Measurements from ENCODE around the gene CCDC183. TPM values are rescaled to one million over a fixed set of nuclear protein-coding genes. Genes with fewer than 3 reads are reported as not detected.
"Not testable (repeated sequence)": the region's sequence is repeated elsewhere in the genome, so short reads cannot be mapped to it uniquely, and the experiment has no call there.

CCDC183 gene
- total RNA-seq, 4 donors from 2014 or later, result 1.4 to 3.4 (median 2.0) TPM; not detected in 1

DNA sequence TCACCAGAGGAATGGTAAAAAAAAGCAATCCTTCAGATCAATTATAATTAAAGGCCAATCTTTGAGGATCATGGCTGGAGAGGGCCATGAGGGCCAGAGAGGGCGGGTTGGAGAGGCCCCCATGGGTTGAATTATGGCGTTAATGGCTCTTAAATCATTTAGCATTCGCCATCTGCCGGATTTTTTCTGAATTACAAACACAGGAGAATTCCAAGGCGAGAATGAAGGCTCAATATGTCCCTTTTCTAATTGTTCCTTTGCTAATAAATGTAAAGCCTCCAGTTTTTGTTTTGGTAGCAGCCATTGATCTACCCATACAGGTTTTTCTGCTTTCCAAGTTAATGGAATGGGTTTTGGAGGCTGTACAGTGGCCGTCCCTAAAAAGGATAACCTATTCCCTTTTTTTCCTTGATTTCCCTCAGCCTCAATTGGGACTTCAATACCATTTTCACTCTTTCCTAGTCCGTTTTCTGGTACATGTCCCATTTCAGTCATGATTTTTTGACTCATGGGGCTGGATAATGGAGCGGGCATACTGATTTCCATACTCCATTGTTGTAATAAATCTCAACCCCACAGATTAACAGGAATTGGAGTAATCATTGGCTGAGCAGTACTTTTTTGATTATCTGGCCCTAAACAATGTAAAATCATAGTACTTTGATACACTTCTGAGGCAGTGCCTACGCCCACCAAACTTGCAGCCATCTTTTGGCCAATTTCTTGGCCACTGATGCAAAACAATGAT lies 11.7 kb upstream of the CCDC183 start:
- ATAC-seq, result no peak
- peaks cover 0 to 9% (median 0%) of the 10 kb centered on the region in 3 donors for H3K4me1 ChIP-seq
- H3K4me3 ChIP-seq, result no peak overlapping the region
- no peaks in the 10 kb centered on the region for H3K9me3 ChIP-seq
- no peak for TF ChIP-seq POLR2A (IDR thresholded peaks at IDR 0.05)
- TF ChIP-seq POLR2AphosphoS5 (IDR thresholded peaks at IDR 0.05), result no peak
- TF ChIP-seq EP300 (IDR thresholded peaks at IDR 0.05), result no peak
- TF ChIP-seq, protein P1, sequence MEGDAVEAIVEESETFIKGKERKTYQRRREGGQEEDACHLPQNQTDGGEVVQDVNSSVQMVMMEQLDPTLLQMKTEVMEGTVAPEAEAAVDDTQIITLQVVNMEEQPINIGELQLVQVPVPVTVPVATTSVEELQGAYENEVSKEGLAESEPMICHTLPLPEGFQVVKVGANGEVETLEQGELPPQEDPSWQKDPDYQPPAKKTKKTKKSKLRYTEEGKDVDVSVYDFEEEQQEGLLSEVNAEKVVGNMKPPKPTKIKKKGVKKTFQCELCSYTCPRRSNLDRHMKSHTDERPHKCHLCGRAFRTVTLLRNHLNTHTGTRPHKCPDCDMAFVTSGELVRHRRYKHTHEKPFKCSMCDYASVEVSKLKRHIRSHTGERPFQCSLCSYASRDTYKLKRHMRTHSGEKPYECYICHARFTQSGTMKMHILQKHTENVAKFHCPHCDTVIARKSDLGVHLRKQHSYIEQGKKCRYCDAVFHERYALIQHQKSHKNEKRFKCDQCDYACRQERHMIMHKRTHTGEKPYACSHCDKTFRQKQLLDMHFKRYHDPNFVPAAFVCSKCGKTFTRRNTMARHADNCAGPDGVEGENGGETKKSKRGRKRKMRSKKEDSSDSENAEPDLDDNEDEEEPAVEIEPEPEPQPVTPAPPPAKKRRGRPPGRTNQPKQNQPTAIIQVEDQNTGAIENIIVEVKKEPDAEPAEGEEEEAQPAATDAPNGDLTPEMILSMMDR (IDR thresholded peaks at IDR 0.05), result peak; percentile 42 to 63 (median 56)
- 53 to 55% methylated on average over 9 of the region's 9 CpGs for WGBS, 2 donors (ENCODE audit: low coverage in 1 of 2)
- no peaks in the 10 kb centered on the region for H3K36me3 ChIP-seq
- no peaks in the 10 kb centered on the region for H3K27me3 ChIP-seq
- H3K27ac ChIP-seq, result no peak overlapping the region

DNA sequence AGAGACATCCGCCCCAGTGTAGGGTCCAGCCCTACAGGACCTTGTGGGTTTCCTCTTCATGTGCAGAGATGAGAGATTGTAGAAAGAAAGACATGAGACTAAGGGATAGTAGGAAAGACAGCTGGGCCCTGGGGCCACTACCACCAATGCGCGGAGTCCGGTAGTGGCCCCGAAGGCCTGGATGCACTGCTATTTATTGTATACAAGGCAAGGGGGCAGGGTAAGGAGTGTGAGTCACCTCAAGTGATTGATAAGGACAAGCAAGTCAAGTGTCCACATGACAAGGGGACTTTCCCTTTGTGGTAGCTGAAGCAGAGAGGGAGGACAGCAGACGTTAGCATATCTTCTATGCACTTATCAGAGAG lies 11.2 kb upstream of the CCDC183 start:
- Histone ChIP-seq H3K27me3 (no peaks in the 10 kb centered on the region), H3K9me3 (no peaks in the 10 kb centered on the region), H3K4me1 (peaks cover 0 to 12% (median 0%) of the 10 kb centered on the region in 3 donors), H3K36me3 (no peaks in the 10 kb centered on the region), H3K4me3 (no peak overlapping the region), H3K27ac (no peak overlapping the region)
- no peak for ATAC-seq
- 85 to 100% methylated on average over 1 to 6 of the region's 6 CpGs for WGBS, 2 donors (ENCODE audit: low coverage in 1 of 2)
- no peak for TF ChIP-seq POLR2AphosphoS5 (IDR thresholded peaks at IDR 0.05)
- TF ChIP-seq EP300 (IDR thresholded peaks at IDR 0.05), result no peak
- TF ChIP-seq, protein P1 (IDR thresholded peaks at IDR 0.05), result no peak

DNA sequence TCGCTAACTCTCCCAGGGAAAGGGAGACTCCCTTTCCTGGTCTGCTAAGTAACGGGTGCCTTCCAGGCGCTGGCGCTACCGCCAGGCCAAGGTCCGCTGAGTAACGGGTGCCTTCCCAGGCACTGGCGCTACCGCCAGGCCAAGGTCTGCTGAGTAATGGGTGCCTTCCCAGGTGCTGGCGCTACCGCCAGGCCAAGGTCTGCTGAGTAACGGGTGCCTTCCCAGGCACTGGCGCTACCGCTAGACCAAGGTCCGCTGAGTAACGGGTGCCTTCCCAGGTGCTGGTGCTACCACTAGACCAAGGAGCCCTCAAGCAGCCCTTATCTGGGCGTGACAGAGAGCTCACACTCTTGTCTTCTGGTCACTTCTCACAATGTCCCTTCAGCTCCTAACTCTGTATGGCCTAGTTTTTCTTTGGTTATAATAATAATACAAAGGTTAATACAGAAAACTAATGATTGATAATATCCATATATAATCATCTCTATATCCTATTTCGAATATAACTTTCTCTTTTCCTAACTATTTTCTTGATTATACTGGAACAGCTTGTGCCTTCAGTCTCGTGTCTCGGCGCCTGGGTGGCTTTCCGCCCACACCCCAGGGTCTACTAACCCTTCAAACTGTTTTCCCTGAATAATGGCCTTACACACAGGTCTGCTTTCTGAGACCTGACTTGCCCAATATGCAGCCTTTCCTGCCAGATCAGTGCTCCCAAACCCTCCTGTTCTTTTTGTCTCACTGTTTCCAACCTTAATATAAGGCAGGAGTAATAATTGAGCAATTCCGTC lies 10.4 kb upstream of the CCDC183 start:
- not testable (repeated sequence) for H3K9me3 ChIP-seq, H3K27ac ChIP-seq, ATAC-seq, H3K27me3 ChIP-seq, H3K36me3 ChIP-seq, H3K4me3 ChIP-seq
- WGBS, 2 donors (ENCODE audit: low coverage in 1 of 2), result 78 to 85% methylated on average over 7 to 12 of the region's 23 CpGs
- H3K4me1 ChIP-seq, result peaks cover 0 to 19% (median 4%) of the 10 kb centered on the region in 3 donors

DNA sequence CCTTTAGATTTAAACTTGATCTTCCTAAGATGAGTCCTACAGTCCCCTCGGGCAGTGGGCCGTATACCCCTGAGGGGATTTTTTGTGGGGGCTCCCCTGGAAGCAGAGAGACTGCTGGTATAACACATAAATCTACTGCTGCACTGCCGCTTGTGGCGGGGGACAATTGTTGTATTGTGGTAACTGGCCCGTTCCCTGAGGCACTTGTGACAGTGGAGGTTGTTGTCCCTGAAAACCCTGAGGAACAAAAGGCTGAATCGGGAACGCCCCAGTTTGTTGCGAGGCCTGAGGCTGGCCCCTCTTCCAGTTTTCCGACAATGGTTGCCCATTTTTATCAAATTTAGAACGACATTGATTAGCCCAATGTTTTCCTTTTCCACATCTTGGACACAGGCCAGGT lies 9.7 kb upstream of the CCDC183 start:
- H3K4me3 ChIP-seq, result no peak overlapping the region

DNA sequence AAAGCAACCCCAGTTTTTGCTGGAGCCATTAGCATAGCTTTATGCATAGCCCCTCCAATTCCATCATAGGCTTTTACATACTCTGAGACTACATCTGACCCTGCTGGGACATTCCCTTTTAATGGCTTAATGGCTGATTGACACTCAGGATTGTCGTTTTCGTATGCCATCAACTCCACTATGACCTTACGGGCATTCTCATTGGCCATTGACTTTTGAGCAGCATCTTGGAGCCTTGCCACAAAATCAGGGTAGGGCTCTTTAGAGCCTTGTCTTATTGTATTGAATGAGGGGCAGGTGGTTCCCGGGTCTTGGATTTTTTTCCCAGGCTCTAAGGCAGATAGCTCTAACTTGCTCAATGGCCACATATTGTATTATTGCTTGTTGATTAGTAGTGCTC lies 9.2 kb upstream of the CCDC183 start:
- not testable (repeated sequence) for ATAC-seq, H3K36me3 ChIP-seq, H3K9me3 ChIP-seq, H3K27me3 ChIP-seq, H3K4me3 ChIP-seq, H3K27ac ChIP-seq
- 35 to 39% methylated on average over 3 to 4 of the region's 4 CpGs for WGBS, 2 donors (ENCODE audit: low coverage in 1 of 2)
- peaks cover 0 to 28% (median 8%) of the 10 kb centered on the region in 3 donors for H3K4me1 ChIP-seq

More for the DNA sequence above, 9.7 kb upstream of the CCDC183 start:
- 40 to 80% methylated on average over 1 to 8 of the region's 10 CpGs for WGBS, 2 donors (ENCODE audit: low coverage in 1 of 2)
- Histone ChIP-seq H3K27ac (no peak overlapping the region), H3K36me3 (no peaks in the 10 kb centered on the region), H3K4me1 (peaks cover 0 to 22% (median 4%) of the 10 kb centered on the region in 3 donors), H3K27me3 (no peaks in the 10 kb centered on the region), H3K9me3 (no peaks in the 10 kb centered on the region)
- TF ChIP-seq POLR2AphosphoS5 (IDR thresholded peaks at IDR 0.05) (no peak), POLR2A (IDR thresholded peaks at IDR 0.05) (no peak), EP300 (IDR thresholded peaks at IDR 0.05) (no peak)
- TF ChIP-seq, protein P1 (IDR thresholded peaks at IDR 0.05), result no peak
- ATAC-seq, result no peak

Data from gastroesophageal sphincter (tissue), 4 donors.